ENCODE results near the gene CTNNA2. TPM values are rescaled to one million over a fixed set of nuclear protein-coding genes. Genes with fewer than 3 reads are reported as not detected.
A peak's percentile ranks its signal among the peaks of the same experiment; 100 is the strongest.

The CTNNA2 gene
- total RNA-seq, 1 experiment from 2014 or later = 5.5 TPM

- no peak overlapping the region for H3T11ph ChIP-seq (ENCODE audit: low read length)
- no peaks in the 10 kb centered on the region for H3K79me2 ChIP-seq (ENCODE audit: insufficient read depth, low read length)
- H3K36me3 Mint-ChIP-seq (ENCODE audit: insufficient read depth in 1 of 3, low read depth in 3 of 3) = no peaks in the 10 kb centered on the region
- peaks cover 13 to 17% of the 10 kb centered on the region in 2 experiments for H3K4me1 Mint-ChIP-seq
- H3K9me3 Mint-ChIP-seq = no peaks in the 10 kb centered on the region
- no peaks in the 10 kb centered on the region for H3K23me2 ChIP-seq (ENCODE audit: insufficient read length, low read depth, low read length, poor library complexity, severe bottlenecking)
- no peak overlapping the region for H4K91ac ChIP-seq (ENCODE audit: insufficient read length, low read depth, low read length)
- no peak overlapping the region for H3K18ac ChIP-seq (ENCODE audit: insufficient read length, low read depth, low read length)
- no peak overlapping the region for H2BK20ac ChIP-seq (ENCODE audit: low read depth, low read length, poor library complexity, severe bottlenecking)
- no peaks in the 10 kb centered on the region for H3K79me1 ChIP-seq (ENCODE audit: insufficient read depth, low read depth, low read length, poor library complexity, severe bottlenecking)
- H3K4me3 Mint-ChIP-seq = no peak overlapping the region
- H3K9me3 ChIP-seq (ENCODE audit: control insufficient read depth, low read depth, low read length) = no peaks in the 10 kb centered on the region
- WGBS (ENCODE audit: extremely low coverage, insufficient read length, low lambda C conversion rate) = no CpG with 5 or more reads among the region's 1 CpG
- H2BK12ac ChIP-seq (ENCODE audit: insufficient read length, low read depth, low read length) = no peak overlapping the region
- H3K14ac ChIP-seq (ENCODE audit: insufficient read depth, low read length) = no peak overlapping the region
- H3K4me1 ChIP-seq (ENCODE audit: insufficient read depth, low read length) = no peaks in the 10 kb centered on the region; the same call in 1 of the 2 replicates
- no peaks in the 10 kb centered on the region for H3K27me3 ChIP-seq (ENCODE audit: insufficient read depth, low read length)
- no peak overlapping the region for H2AK5ac ChIP-seq (ENCODE audit: insufficient read length, low read length)
- no peak overlapping the region for H3K4me2 ChIP-seq (ENCODE audit: insufficient read depth, insufficient read length, low read length)
- H3K23ac ChIP-seq (ENCODE audit: insufficient read length, low read depth, low read length) = no peak overlapping the region
- H4K20me1 ChIP-seq (ENCODE audit: control insufficient read depth, insufficient read depth, insufficient read length) = no peaks in the 10 kb centered on the region
- H3K27ac Mint-ChIP-seq = peak overlapping the region in 1 of 3 experiments; percentile 22; a peak in 1 of 7 replicates
- H2BK15ac ChIP-seq (ENCODE audit: low read depth, low read length) = no peak overlapping the region
- H2BK5ac ChIP-seq (ENCODE audit: insufficient read length, low read length) = no peak overlapping the region
- no peak for TF ChIP-seq CTCF (conservative IDR thresholded peaks at IDR 0.05)
- H4K5ac ChIP-seq (ENCODE audit: insufficient read length, low read depth, low read length) = no peak overlapping the region
- H3K27ac ChIP-seq (ENCODE audit: insufficient read length, low read depth, low read length) = no peak overlapping the region
- H4K8ac ChIP-seq (replicated peaks; ENCODE audit: insufficient read length, low read depth, low read length) = no peak overlapping the region
- DNase-seq = no peak
- no peak overlapping the region for H3K9ac ChIP-seq (ENCODE audit: extremely low read depth, insufficient read length, low read length)
- no peak overlapping the region for H3K4ac ChIP-seq (ENCODE audit: low read depth, low read length)
- H3K56ac ChIP-seq (ENCODE audit: insufficient read length, low read depth, low read length) = no peak overlapping the region
- H2BK120ac ChIP-seq (ENCODE audit: low read depth, low read length, poor library complexity, severe bottlenecking) = no peak overlapping the region
- no peak overlapping the region for H2AFZ ChIP-seq (ENCODE audit: low read length)
- H3K27me3 Mint-ChIP-seq (ENCODE audit: low read depth) = no peaks in the 10 kb centered on the region
Measured at GRCh38 chr2:79938648-79939047, 425.8 kb downstream of the CTNNA2 start.

Measured in H9 (cell line).